ENCODE measurements around the gene MSI2.

- TF ChIP-seq CTCF (conservative IDR thresholded peaks at IDR 0.05; ENCODE audit: low read depth in 2 of 2) (peak; percentile 30 to 49; a peak in 3 of 4 replicates), REST (IDR thresholded peaks at IDR 0.05; ENCODE audit: unreplicated experiment) (no peak), POLR2AphosphoS5 (IDR thresholded peaks at IDR 0.05; ENCODE audit: low read depth) (no peak), EZH2 (IDR thresholded peaks at IDR 0.05; ENCODE audit: low read depth, unreplicated experiment) (no peak), ZNF114 (CRISPR knock-in tag; IDR thresholded peaks at IDR 0.05) (no peak), ETS1 (IDR thresholded peaks at IDR 0.05) (no peak), EZH2phosphoT487 (IDR thresholded peaks at IDR 0.05; ENCODE audit: unreplicated experiment) (no peak), CREB1 (CRISPR knock-in tag; IDR thresholded peaks at IDR 0.05; ENCODE audit: low read depth) (no peak), JUNB (IDR thresholded peaks at IDR 0.05; ENCODE audit: unreplicated experiment) (no peak), STAT1 (IDR thresholded peaks at IDR 0.05; ENCODE audit: unreplicated experiment) (no peak), ZNF331 (CRISPR knock-in tag; IDR thresholded peaks at IDR 0.05; ENCODE audit: low read depth) (no peak), ZNF462 (CRISPR knock-in tag; IDR thresholded peaks at IDR 0.05) (no peak)
Observed at GRCh38 chr17:57419940-57420550, 163.7 kb downstream of the MSI2 start.

Measured in GM23338 (cell line).